Endometrial microvascular endothelial cells (primary cell): Measurements from ENCODE around the gene TMEM91. TPM values are rescaled to one million over a fixed set of nuclear protein-coding genes. Genes with fewer than 3 reads are reported as not detected.
"Not testable (repeated sequence)": the region's sequence is repeated elsewhere in the genome, so short reads cannot be mapped to it uniquely, and the experiment has no call there.

Source experiments
- in situ Hi-C: cut with HindIII; loops from 2 replicates; pipeline ENCODE4 v1.10.0; 2017; ENCODE audit warnings: low sequenced_read_pairs, low pct_unique_long_range_greater_than_20kb; ENCODE audit errors: inconsistent ontology term
- total RNA-seq: library from RNA; depleted of rRNA; stranded (reverse); fragments of >200 nt; gene quantifications from one replicate; pipeline ENCODE4 v1.2.3, GENCODE V29; 2015; ENCODE audit errors: inconsistent ontology term

The TMEM91 gene
- total RNA-seq, 1 donor from 2014 or later: 3.2 TPM

- in situ Hi-C loops: no loop called here
Measured at GRCh38 chr19:41352279-41352608, 24.1 kb upstream of the TMEM91 start.

DNA sequence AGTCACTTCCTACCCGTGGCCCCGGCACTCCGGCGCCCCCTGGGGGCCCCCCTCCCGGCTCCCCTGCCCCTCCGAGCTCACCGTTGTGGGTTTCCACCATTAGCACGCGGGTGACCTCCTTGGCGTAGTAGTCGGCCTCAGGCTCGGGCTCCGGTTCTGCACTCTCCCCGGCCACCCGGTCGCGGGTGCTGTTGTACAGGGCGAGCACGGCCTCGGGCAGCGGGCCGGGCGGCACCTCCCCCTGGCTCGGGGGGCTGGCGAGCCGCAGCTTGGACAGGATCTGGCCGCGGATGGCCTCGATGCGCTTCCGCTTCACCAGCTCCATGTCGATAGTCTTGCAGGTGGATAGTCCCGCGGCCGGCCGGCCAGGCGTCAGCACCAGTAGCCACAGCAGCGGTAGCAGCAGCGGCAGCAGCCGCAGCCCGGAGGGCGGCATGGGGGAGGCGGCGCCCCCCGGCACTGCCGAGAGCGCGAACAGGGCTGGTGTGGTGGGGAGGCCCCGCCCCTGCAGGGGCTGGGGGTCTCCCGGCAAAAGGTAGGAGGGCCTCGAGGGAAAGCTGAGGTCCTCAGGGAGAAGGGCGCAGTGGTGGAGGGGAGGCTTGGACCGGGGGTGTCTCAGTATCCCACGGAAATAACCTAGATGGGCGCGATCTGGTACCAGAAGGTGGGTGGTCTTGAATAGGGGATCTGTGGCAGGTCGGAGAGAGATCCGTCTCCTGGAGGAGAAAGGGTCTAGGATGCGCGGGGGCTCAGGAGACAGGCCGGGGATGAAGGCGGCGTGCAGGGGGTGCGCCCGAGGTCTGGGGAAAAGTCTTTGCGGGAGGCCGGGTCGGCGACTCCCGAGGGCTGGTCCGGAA, 23.5 kb upstream of the TMEM91 start:
- in situ Hi-C loops: no loop called here

- in situ Hi-C loops: no loop called here
Measured at GRCh38 chr19:41353466-41354342, 22.6 kb upstream of the TMEM91 start, which contains the start of gene TGFB1. TSS of gene TGFB1 (minus strand) at chr19:41353922. CDS start at chr19:41353044, 878 bp downstream.

GRCh38 chr19:41354343-41354953, 21.9 kb upstream of the TMEM91 start:
- in situ Hi-C loops: no loop called here

GRCh38 chr19:41355035-41355434, 21.3 kb upstream of the TMEM91 start:
- in situ Hi-C loops: no loop called here

GRCh38 chr19:41355802-41356201, 20.5 kb upstream of the TMEM91 start:
- in situ Hi-C loops: no loop called here

- in situ Hi-C loops: no loop called here
Measured at GRCh38 chr19:41356984-41357739, 19.2 kb upstream of the TMEM91 start.

DNA sequence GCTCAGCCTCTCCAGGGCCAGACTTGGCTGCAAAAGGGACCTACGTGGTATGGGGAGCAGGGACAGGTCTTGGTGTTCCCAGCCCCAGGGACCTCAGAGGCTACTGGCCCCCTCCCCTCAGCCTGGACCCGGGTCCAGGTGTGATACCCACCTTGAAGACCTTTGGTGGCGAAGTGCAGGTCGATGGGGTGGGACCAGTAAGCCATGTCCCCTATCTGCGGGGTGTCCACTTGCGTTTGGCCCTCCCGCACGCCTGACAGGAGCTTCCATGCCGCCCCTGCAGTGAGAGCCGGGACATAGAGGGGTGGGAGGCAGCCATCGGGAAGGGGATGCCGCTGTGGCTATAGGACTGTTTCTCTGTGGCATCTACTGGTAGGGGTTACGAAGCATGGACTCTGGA, 18.6 kb upstream of the TMEM91 start:
- in situ Hi-C loops: no loop called here

GRCh38 chr19:41359741-41360140, 16.6 kb upstream of the TMEM91 start:
- in situ Hi-C loops: no loop called here

- in situ Hi-C loops: no loop called here
Measured at GRCh38 chr19:41362143-41362847, 14.0 kb upstream of the TMEM91 start.

GRCh38 chr19:41363371-41363752, 13.0 kb upstream of the TMEM91 start:
- in situ Hi-C loops: no loop called here

- in situ Hi-C loops: no loop called here
Measured at GRCh38 chr19:41363753-41364523, 12.4 kb upstream of the TMEM91 start, which contains the start of gene B9D2. TSS of gene B9D2 (minus strand) at chr19:41364149. CDS start at chr19:41363519, 630 bp downstream.

- in situ Hi-C loops: no loop called here
Measured at GRCh38 chr19:41364524-41365391, 11.6 kb upstream of the TMEM91 start.

DNA sequence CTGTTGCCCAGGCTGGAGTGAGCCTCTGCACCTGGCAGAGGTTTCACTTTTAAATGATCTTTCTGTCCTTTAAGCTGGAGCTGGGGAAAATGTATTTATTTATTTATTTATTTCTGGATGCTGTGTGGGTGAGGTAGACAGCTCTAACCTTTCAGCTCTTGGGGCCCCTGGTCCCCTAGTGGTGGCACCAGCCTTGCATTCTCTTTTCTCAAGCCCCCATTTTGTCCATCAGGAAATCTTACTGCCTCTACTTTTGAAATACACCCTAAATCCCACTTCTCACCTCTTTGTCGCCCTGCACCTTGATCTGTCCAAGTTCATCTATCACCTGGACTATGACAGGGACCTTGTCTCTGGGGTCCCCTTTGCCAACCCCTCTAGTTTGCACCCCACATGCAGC, 10.2 kb upstream of the TMEM91 start:
- in situ Hi-C loops: no loop called here

DNA sequence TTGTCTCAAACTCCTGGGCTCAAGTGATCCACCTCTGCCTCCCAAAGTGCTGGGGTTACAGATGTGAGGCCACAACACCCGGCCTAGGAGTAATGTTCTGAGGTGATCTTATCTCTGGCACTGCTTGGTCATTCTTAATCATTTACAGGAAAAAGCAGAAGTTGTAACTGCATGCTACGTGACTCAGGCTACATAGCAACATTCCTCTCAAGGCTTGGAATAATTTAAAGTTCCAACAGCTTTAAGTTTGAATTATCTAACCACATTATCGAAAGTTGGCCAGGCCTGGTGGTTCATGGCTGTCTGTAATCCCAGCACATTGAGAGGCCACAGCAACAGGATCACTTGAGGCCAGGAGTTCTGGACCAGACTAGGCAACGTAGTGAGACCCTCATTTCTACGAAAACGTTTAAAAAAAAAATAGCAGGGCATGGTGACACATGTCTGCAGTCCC, 8.5 kb upstream of the TMEM91 start:
- in situ Hi-C loops: no loop called here

GRCh38 chr19:41369769-41370168, 6.6 kb upstream of the TMEM91 start:
- in situ Hi-C loops: no loop called here

DNA sequence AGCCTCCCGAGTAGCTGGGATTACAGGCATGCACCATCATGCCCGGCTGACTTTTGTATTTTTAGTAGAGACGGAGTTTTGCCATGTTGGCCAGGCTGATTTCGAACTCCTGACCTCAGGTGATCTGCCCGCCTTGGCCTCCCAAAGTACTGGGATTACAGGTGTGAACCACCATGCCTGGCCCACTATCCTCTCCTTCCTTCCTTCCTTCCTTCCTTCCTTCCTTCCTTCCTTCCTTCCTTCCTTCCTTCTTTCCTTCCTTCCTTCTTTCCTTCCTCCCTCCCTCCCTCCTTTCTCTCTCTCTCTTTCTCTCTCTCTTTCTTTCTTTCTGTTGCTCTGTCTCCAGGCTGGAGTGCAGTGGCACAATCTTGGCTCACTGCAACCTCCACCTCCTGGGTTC, 5.2 kb upstream of the TMEM91 start:
- in situ Hi-C loops: not testable (repeated sequence)
